ENCODE measurements around the gene CA10.

The CA10 gene

DNA sequence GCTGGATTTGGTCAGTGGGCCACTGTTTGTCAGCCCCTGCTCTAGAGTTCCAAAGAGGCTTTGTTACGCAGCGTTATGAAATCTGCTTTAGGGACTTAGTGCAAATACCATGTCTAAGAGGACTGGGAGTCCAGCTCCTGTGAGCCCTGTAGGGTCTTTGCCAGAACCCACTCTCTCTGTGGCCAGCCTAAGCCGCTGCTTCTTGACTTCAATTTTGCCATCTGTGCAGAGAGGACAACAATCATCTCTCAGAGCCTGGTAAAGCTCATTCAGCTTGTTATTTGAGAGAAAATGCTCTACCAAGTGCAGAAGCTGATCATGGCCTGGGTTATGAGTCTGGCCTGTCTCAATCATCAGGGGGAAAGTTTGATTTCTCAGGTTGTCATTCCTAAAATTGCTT is 17.9 kb downstream of the CA10 start:
- Histone ChIP-seq H3K9ac (ENCODE audit: low read length) (no peak overlapping the region), H3K9me3 (ENCODE audit: low read length) (no peaks in the 10 kb centered on the region), H3F3A (ENCODE audit: insufficient read depth, low read length) (no peaks in the 10 kb centered on the region), H3K27ac (ENCODE audit: low read depth, low read length, poor library complexity, severe bottlenecking) (no peak overlapping the region), H3K36me3 (ENCODE audit: insufficient read depth, low read length) (no peaks in the 10 kb centered on the region), H3K79me2 (ENCODE audit: insufficient read depth, low read length) (no peaks in the 10 kb centered on the region), H3K4me3 (ENCODE audit: low read depth, low read length, poor library complexity, severe bottlenecking) (no peak overlapping the region), H3K27me3 (ENCODE audit: insufficient read depth, low read length) (no peaks in the 10 kb centered on the region), H3K4me2 (ENCODE audit: low read length) (no peak overlapping the region), H3K9me2 (ENCODE audit: low read depth, low read length) (no peaks in the 10 kb centered on the region), H2AFZ (ENCODE audit: low read length) (no peak overlapping the region), H4K20me1 (ENCODE audit: insufficient read depth, low read length) (no peaks in the 10 kb centered on the region), H3K4me1 (ENCODE audit: insufficient read depth, low read length, severe bottlenecking) (no peaks in the 10 kb centered on the region)
- TF ChIP-seq, protein P1, sequence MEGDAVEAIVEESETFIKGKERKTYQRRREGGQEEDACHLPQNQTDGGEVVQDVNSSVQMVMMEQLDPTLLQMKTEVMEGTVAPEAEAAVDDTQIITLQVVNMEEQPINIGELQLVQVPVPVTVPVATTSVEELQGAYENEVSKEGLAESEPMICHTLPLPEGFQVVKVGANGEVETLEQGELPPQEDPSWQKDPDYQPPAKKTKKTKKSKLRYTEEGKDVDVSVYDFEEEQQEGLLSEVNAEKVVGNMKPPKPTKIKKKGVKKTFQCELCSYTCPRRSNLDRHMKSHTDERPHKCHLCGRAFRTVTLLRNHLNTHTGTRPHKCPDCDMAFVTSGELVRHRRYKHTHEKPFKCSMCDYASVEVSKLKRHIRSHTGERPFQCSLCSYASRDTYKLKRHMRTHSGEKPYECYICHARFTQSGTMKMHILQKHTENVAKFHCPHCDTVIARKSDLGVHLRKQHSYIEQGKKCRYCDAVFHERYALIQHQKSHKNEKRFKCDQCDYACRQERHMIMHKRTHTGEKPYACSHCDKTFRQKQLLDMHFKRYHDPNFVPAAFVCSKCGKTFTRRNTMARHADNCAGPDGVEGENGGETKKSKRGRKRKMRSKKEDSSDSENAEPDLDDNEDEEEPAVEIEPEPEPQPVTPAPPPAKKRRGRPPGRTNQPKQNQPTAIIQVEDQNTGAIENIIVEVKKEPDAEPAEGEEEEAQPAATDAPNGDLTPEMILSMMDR (IDR thresholded peaks at IDR 0.05; ENCODE audit: low read length) = no peak
- TF ChIP-seq EZH2 (IDR thresholded peaks at IDR 0.05; ENCODE audit: borderline replicate concordance, low read length) = no peak

DNA sequence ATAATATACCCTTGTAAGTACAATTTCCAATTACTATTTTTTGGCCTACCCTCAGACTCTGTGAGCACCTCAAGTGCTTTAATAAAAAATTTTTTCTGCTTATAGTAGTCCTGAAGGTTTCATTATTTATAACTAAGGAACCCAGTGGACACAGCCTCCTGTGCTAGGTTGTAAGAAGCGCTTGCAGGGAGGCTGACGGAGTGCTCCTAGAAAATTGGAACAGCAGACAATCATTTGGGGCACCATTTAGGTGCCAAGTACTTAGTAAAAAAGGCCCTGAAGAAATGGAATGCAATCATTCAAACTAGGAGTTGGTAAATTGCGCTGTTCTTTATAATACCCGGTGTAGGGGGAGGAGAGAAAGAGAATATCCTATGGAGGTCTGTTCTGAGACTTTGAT is 19.8 kb downstream of the CA10 start:
- H3K9me3 ChIP-seq (ENCODE audit: low read length) = no peaks in the 10 kb centered on the region
- no peaks in the 10 kb centered on the region for H3K36me3 ChIP-seq (ENCODE audit: insufficient read depth, low read length)
- H3K27ac ChIP-seq (ENCODE audit: low read depth, low read length, poor library complexity, severe bottlenecking) = no peak overlapping the region
- no peaks in the 10 kb centered on the region for H3F3A ChIP-seq (ENCODE audit: insufficient read depth, low read length)
- H3K9me2 ChIP-seq (ENCODE audit: low read depth, low read length) = no peaks in the 10 kb centered on the region
- no peak overlapping the region for H2AFZ ChIP-seq (ENCODE audit: low read length)
- H4K20me1 ChIP-seq (ENCODE audit: insufficient read depth, low read length) = no peaks in the 10 kb centered on the region
- H3K9ac ChIP-seq (ENCODE audit: low read length) = no peak overlapping the region
- TF ChIP-seq EZH2 (IDR thresholded peaks at IDR 0.05; ENCODE audit: borderline replicate concordance, low read length) = no peak
- TF ChIP-seq, protein P1 (IDR thresholded peaks at IDR 0.05; ENCODE audit: low read length) = no peak
- H3K4me3 ChIP-seq (ENCODE audit: low read depth, low read length, poor library complexity, severe bottlenecking) = no peak overlapping the region
- H3K27me3 ChIP-seq (ENCODE audit: insufficient read depth, low read length) = no peaks in the 10 kb centered on the region
- H3K79me2 ChIP-seq (ENCODE audit: insufficient read depth, low read length) = no peaks in the 10 kb centered on the region
- no peak overlapping the region for H3K4me2 ChIP-seq (ENCODE audit: low read length)
- no peaks in the 10 kb centered on the region for H3K4me1 ChIP-seq (ENCODE audit: insufficient read depth, low read length, severe bottlenecking)

DNA sequence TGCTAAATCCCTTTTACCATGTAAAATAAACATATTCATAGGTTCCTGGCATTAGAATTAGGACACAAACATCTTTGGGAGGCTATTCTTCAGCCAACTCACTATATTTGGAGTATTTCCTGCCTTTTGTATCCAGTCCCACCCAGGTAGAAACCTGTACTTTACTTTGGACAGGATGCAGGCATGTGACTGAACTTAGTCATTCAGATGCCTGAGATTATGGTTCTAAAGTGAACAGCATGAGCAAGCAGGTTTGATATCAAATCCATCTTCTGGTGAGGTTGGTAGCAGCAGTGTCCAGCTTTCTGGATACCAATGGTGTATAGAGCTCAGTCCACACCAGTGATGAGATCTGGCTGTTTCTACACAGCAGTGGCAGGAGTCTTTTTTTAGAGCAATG is 20.2 kb downstream of the CA10 start:
- no peaks in the 10 kb centered on the region for H3K9me2 ChIP-seq (ENCODE audit: low read depth, low read length)
- H3K9ac ChIP-seq (ENCODE audit: low read length) = no peak overlapping the region
- no peaks in the 10 kb centered on the region for H4K20me1 ChIP-seq (ENCODE audit: insufficient read depth, low read length)
- H3K9me3 ChIP-seq (ENCODE audit: low read length) = no peaks in the 10 kb centered on the region
- no peak overlapping the region for H2AFZ ChIP-seq (ENCODE audit: low read length)
- no peaks in the 10 kb centered on the region for H3K36me3 ChIP-seq (ENCODE audit: insufficient read depth, low read length)
- H3K27ac ChIP-seq (ENCODE audit: low read depth, low read length, poor library complexity, severe bottlenecking) = no peak overlapping the region
- no peak overlapping the region for H3K4me2 ChIP-seq (ENCODE audit: low read length)
- TF ChIP-seq, protein P1 (IDR thresholded peaks at IDR 0.05; ENCODE audit: low read length) = no peak
- no peak for TF ChIP-seq EZH2 (IDR thresholded peaks at IDR 0.05; ENCODE audit: borderline replicate concordance, low read length)
- no peaks in the 10 kb centered on the region for H3K79me2 ChIP-seq (ENCODE audit: insufficient read depth, low read length)
- H3K4me3 ChIP-seq (ENCODE audit: low read depth, low read length, poor library complexity, severe bottlenecking) = no peak overlapping the region
- H3K27me3 ChIP-seq (ENCODE audit: insufficient read depth, low read length) = no peaks in the 10 kb centered on the region
- H3F3A ChIP-seq (ENCODE audit: insufficient read depth, low read length) = no peaks in the 10 kb centered on the region
- H3K4me1 ChIP-seq (ENCODE audit: insufficient read depth, low read length, severe bottlenecking) = no peaks in the 10 kb centered on the region
